Stomach (tissue), 4 donors: Measurements from ENCODE around the gene BCL11B.
"Not testable (repeated sequence)": the region's sequence is repeated elsewhere in the genome, so short reads cannot be mapped to it uniquely, and the experiment has no call there.

ENCODE experiments used
- CTCF ChIP-seq, 7 experiments: fragments of 450-650 bp in 4 of 7; fragments of 200-600 bp in 3 of 7; sonication (generic) in 3 of 7; IDR thresholded peaks; one replicate each; pipeline ENCODE4 v1.5.1; 2016 to 2019; ENCODE audit warnings: antibody characterized with exemption in 7 of 7, control low read depth in 2 of 7, mild to moderate bottlenecking in 1 of 7
- POLR2A ChIP-seq, 4 donors: fragments of 450-650 bp; IDR thresholded peaks; one replicate each; pipeline ENCODE4 v1.6.1; 2016; ENCODE audit warnings: antibody characterized with exemption in 4 of 4, control low read depth in 2 of 4, mild to moderate bottlenecking in 1 of 4, moderate library complexity in 1 of 4
- POLR2AphosphoS5 ChIP-seq, 3 donors: sonication (generic); formaldehyde crosslinking; IDR thresholded peaks; one replicate each; pipeline ENCODE4 v1.6.1; 2016; ENCODE audit warnings: antibody characterized with exemption in 3 of 3

- not testable (repeated sequence) for TF ChIP-seq CTCF, POLR2A, POLR2AphosphoS5 (IDR thresholded peaks at IDR 0.05)
Observed at GRCh38 chr14:99186336-99186735, 85.7 kb downstream of the BCL11B start.
